ENCODE results near the gene VPS16.

Gene VPS16

DNA sequence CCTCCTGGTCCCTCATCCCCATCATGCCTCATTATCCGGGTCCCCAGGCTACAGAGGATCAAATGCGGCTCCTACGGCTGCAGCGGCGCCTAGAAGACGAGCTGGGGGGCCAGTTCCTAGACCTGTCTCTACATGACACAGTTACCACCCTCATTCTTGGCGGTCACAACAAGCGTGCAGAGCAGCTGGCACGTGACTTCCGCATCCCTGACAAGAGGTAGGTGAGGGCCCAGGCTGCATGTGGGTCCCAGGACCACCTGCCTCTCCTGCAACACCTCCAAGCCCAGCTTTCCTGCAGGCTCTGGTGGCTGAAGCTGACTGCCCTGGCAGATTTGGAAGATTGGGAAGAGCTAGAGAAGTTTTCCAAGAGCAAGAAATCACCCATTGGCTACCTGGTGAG lies 24.6 kb downstream of the VPS16 start:
- peaks cover 45% of the 10 kb centered on the region for H3K4me1 Mint-ChIP-seq (ENCODE audit: low read depth)
- peak overlapping the region; percentile 58 for H3K27ac Mint-ChIP-seq
- no peaks in the 10 kb centered on the region for H3K27me3 Mint-ChIP-seq
- H3K9me3 Mint-ChIP-seq = no peaks in the 10 kb centered on the region
- H3K36me3 Mint-ChIP-seq (ENCODE audit: low read depth) = peaks cover 26% of the 10 kb centered on the region
- no peak overlapping the region for H3K4me3 Mint-ChIP-seq

DNA sequence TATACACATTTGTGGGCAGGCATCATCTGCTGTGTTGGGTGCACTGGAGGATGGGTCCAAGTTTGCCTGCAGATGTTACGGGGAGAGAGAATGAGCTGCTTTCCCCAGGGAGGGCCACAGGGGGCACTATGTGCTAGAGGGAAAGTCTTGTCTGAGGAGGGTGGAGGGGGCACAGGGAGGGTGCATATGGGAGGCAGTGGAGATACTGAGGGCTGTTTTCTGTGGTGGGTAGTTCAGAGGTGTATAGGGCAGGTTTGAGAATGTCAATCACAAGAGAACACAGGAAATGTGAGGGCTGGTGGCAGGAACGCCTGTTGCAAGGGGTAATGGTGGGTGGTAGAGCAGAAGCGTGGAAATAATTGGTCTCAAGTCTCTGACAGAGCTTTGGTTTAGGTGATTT lies 25.1 kb downstream of the VPS16 start:
- Mint-ChIP-seq H3K27ac (peak overlapping the region; percentile 85), H3K4me3 (peak overlapping the region; percentile 23)

DNA sequence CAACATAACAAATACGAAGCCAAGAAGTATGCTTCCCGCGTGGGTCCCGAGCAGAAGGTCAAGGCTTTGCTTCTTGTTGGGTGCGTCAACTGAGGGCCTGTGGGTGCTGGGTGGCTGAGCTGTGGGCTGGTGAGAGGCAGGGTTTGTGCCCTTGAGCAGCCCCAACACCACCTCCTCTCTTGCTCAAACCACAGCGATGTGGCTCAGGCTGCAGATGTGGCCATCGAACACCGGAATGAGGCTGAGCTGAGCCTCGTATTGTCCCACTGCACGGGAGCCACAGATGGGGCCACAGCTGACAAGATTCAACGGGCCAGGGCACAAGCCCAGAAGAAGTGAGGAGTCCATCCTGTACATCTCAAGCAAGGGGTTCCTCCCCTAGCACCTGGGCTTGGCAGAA lies 25.7 kb downstream of the VPS16 start:
- peak overlapping the region; percentile 85 for H3K27ac Mint-ChIP-seq

More for the DNA sequence above, 25.1 kb downstream of the VPS16 start:
- H3K27me3 Mint-ChIP-seq = no peaks in the 10 kb centered on the region
- H3K36me3 Mint-ChIP-seq (ENCODE audit: low read depth) = peaks cover 26% of the 10 kb centered on the region
- H3K9me3 Mint-ChIP-seq = no peaks in the 10 kb centered on the region
- H3K4me1 Mint-ChIP-seq (ENCODE audit: low read depth) = peaks cover 50% of the 10 kb centered on the region

DNA sequence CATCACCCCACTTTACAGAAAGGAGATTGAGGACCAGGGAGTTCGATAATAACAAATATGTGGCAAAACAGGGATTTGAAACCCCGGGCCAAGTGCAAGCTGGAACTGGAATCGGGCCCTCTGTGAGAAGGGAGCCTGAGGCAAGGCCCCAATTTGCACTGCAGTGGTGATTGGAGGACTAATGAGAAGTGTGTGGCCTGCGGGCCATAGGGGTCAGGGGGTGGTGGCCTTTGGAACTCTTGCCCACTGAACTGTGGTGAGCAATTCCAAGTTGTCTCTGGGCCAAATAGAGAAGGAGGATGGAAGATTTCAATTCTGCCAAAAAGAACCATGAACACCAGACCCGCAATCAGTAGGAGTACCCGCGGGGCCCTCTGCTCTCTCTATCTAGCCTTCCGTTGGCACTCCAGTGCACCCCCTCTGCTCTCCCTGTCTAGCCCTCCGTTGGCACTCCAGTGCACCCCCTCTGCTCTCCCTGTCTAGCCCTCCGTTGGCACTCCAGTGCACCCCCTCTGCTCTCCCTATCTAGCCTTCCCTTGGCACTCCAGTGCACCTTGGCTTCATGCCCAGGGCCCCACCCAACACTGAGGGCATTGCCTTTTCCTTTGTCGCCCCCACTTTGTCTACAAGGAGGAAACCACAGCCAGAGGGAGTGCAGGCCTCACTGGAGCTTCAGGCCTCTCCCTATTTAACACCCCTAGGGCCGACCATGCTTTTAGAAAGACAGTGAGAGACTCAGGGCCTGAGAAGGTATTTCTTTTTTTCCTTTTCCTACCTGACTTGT lies 26.7 kb downstream of the VPS16 start:
- Mint-ChIP-seq H3K9me3 (no peaks in the 10 kb centered on the region), H3K36me3 (ENCODE audit: low read depth) (peaks cover 20% of the 10 kb centered on the region), H3K4me1 (ENCODE audit: low read depth) (peaks cover 64% of the 10 kb centered on the region), H3K4me3 (no peak overlapping the region), H3K27me3 (no peaks in the 10 kb centered on the region), H3K27ac (peak overlapping the region; percentile 85)

More for the DNA sequence above, 25.7 kb downstream of the VPS16 start:
- Mint-ChIP-seq H3K36me3 (ENCODE audit: low read depth) (peaks cover 22% of the 10 kb centered on the region), H3K4me3 (peak overlapping the region; percentile 4), H3K9me3 (no peaks in the 10 kb centered on the region), H3K27me3 (no peaks in the 10 kb centered on the region), H3K4me1 (ENCODE audit: low read depth) (peaks cover 56% of the 10 kb centered on the region)

- no peaks in the 10 kb centered on the region for H3K9me3 Mint-ChIP-seq
- peaks cover 70% of the 10 kb centered on the region for H3K4me1 Mint-ChIP-seq (ENCODE audit: low read depth)
- H3K27me3 Mint-ChIP-seq = no peaks in the 10 kb centered on the region
- peaks cover 18% of the 10 kb centered on the region for H3K36me3 Mint-ChIP-seq (ENCODE audit: low read depth)
- no peak overlapping the region for H3K4me3 Mint-ChIP-seq
- H3K27ac Mint-ChIP-seq = peak overlapping the region; percentile 55
These were observed 28.8 kb downstream of the VPS16 start for GRCh38 chr20:2869381-2869780.

GRCh38 chr20:2871111-2871465 lies 30.5 kb downstream of the VPS16 start:
- Mint-ChIP-seq H3K36me3 (ENCODE audit: low read depth) (peaks cover 16% of the 10 kb centered on the region), H3K27me3 (no peaks in the 10 kb centered on the region), H3K27ac (peak overlapping the region; percentile 97), H3K9me3 (no peaks in the 10 kb centered on the region), H3K4me1 (ENCODE audit: low read depth) (peaks cover 70% of the 10 kb centered on the region), H3K4me3 (peak overlapping the region; percentile 57)

- H3K4me3 Mint-ChIP-seq = peak overlapping the region; percentile 91
- peak overlapping the region; percentile 97 for H3K27ac Mint-ChIP-seq
- H3K36me3 Mint-ChIP-seq (ENCODE audit: low read depth) = peaks cover 17% of the 10 kb centered on the region
- peaks cover 70% of the 10 kb centered on the region for H3K4me1 Mint-ChIP-seq (ENCODE audit: low read depth)
- no peaks in the 10 kb centered on the region for H3K9me3 Mint-ChIP-seq
- no peaks in the 10 kb centered on the region for H3K27me3 Mint-ChIP-seq
These were observed 31.3 kb downstream of the VPS16 start for GRCh38 chr20:2871661-2872458.

- peak overlapping the region; percentile 91 for H3K4me3 Mint-ChIP-seq
- H3K9me3 Mint-ChIP-seq = no peaks in the 10 kb centered on the region
- peak overlapping the region; percentile 97 for H3K27ac Mint-ChIP-seq
- no peaks in the 10 kb centered on the region for H3K27me3 Mint-ChIP-seq
- peaks cover 69% of the 10 kb centered on the region for H3K4me1 Mint-ChIP-seq (ENCODE audit: low read depth)
- peaks cover 21% of the 10 kb centered on the region for H3K36me3 Mint-ChIP-seq (ENCODE audit: low read depth)
These were observed 32.0 kb downstream of the VPS16 start for GRCh38 chr20:2872459-2873009.

DNA sequence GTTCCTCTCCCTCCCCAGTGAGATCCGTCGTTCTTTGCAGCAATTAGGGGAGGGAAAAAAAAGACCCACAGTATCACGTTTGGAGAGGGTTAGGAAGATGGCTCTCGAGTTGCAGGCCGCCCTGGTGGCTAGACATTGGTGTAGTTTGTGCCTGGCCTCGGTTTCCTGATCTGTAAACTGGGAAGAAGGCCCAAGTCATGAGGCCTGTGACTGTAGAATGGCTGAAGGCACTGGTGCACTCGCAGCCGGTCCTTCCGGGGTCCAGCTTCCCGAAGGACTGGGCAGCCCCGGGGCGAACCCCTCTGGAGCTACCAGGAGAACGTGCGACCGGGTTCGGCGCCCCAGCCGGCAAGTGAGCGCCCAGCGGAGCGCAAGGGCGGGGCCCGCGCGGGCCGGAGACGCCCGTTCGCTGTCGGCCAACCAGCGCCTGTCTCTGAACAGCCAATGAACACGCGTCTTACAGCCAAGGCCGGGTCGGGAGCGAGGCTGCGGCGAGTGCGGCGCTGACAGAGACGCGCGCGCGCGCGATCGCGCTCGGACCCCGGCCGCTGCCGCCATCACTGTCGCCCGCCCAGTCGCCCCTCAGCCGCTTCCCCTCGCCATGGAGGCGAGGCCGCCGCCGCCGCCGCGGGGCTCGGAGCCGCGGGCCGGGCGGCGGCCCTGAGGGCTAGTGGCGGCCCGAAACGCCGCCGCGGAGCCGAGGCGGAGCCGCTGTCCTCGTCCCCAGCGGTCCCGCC lies 32.6 kb downstream of the VPS16 start, which contains the start of gene PTPRA:
TSS of gene PTPRA (plus strand) at position 472 of the 737 bp plus-strand sequence. CDS start 90,797 bp downstream, outside the sequence.
- H3K4me3 Mint-ChIP-seq = peak within 1 kb of the TSS; percentile 91
- H3K27me3 Mint-ChIP-seq = no peaks in the 10 kb centered on the region
- peak within 1 kb of the TSS; percentile 97 for H3K27ac Mint-ChIP-seq
- peaks cover 21% of the 10 kb centered on the region for H3K36me3 Mint-ChIP-seq (ENCODE audit: low read depth)
- peaks cover 64% of the 10 kb centered on the region for H3K4me1 Mint-ChIP-seq (ENCODE audit: low read depth)
- H3K9me3 Mint-ChIP-seq = no peaks in the 10 kb centered on the region

DNA sequence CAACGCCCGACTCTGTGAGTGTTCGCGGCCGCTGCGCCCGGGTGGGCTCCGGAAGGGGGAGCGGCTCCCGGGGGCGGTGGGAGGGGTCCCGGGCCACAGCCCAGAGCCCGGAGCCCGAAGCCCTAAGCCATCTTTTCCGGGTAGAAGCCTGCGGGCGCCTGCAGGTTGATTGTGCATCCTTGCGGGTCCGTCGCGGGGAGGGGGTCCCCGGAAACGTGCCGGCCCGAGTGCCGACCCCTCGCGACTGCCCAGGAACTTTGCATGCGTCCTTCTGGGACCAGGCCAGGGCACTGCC lies 33.1 kb downstream of the VPS16 start:
- Mint-ChIP-seq H3K27me3 (no peaks in the 10 kb centered on the region), H3K36me3 (ENCODE audit: low read depth) (peaks cover 24% of the 10 kb centered on the region), H3K4me3 (peak overlapping the region; percentile 91), H3K27ac (peak overlapping the region; percentile 83), H3K4me1 (ENCODE audit: low read depth) (peaks cover 69% of the 10 kb centered on the region), H3K9me3 (no peaks in the 10 kb centered on the region)

DNA sequence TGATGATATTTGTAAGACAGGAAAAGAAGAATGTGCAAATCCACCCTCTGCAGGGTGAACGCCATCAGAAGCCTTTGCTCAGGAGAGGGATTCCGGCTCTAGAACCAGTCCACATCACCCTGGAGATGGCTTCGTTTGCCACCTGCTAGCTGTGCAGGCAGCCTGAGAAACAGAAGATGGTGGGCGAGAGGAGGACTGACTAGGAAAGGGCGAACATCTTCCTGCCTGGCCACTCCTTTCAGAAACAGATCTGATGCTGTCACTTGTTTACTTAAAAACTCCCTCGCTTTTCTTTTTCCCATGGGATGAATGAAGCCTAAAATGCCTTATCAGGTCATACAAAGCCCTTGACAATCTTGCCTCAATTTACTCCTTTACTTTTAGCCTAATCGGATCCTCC lies 33.9 kb downstream of the VPS16 start:
- Mint-ChIP-seq H3K4me1 (ENCODE audit: low read depth) (peaks cover 69% of the 10 kb centered on the region), H3K9me3 (no peaks in the 10 kb centered on the region), H3K36me3 (ENCODE audit: low read depth) (peaks cover 26% of the 10 kb centered on the region), H3K27ac (peak overlapping the region; percentile 78), H3K27me3 (no peaks in the 10 kb centered on the region), H3K4me3 (peak overlapping the region; percentile 91)

- Mint-ChIP-seq H3K27me3 (no peaks in the 10 kb centered on the region), H3K4me1 (ENCODE audit: low read depth) (peaks cover 68% of the 10 kb centered on the region), H3K36me3 (ENCODE audit: low read depth) (peaks cover 26% of the 10 kb centered on the region), H3K27ac (peak overlapping the region; percentile 12), H3K4me3 (peak overlapping the region; percentile 91), H3K9me3 (no peaks in the 10 kb centered on the region)
These were observed 35.2 kb downstream of the VPS16 start for GRCh38 chr20:2875690-2876203.

GRCh38 chr20:2878515-2878914 lies 38.0 kb downstream of the VPS16 start:
- H3K4me3 Mint-ChIP-seq = no peak overlapping the region
- peaks cover 36% of the 10 kb centered on the region for H3K36me3 Mint-ChIP-seq (ENCODE audit: low read depth)
- H3K9me3 Mint-ChIP-seq = no peaks in the 10 kb centered on the region
- no peak overlapping the region for H3K27ac Mint-ChIP-seq
- peaks cover 55% of the 10 kb centered on the region for H3K4me1 Mint-ChIP-seq (ENCODE audit: low read depth)
- H3K27me3 Mint-ChIP-seq = no peaks in the 10 kb centered on the region

GRCh38 chr20:2879146-2879545 lies 38.6 kb downstream of the VPS16 start:
- no peak overlapping the region for H3K4me3 Mint-ChIP-seq
- peaks cover 61% of the 10 kb centered on the region for H3K4me1 Mint-ChIP-seq (ENCODE audit: low read depth)
- H3K36me3 Mint-ChIP-seq (ENCODE audit: low read depth) = peaks cover 36% of the 10 kb centered on the region
- no peaks in the 10 kb centered on the region for H3K27me3 Mint-ChIP-seq
- no peak overlapping the region for H3K27ac Mint-ChIP-seq
- H3K9me3 Mint-ChIP-seq = no peaks in the 10 kb centered on the region
